Urothelium cell line (cell line): ENCODE measurements around the gene CXXC1.
"Not testable (repeated sequence)": the region's sequence is repeated elsewhere in the genome, so short reads cannot be mapped to it uniquely, and the experiment has no call there.

Source experiments
- DNase-seq: peaks from one replicate; pipeline ENCODE4 v3.0.0; 2011; ENCODE audit warnings: low spot score, mixed read lengths
- FAIRE-seq: peaks from 2 replicates; lab custom pipeline; 2011; peaks lifted over from hg19 to GRCh38; lab: Jason Lieb, UNC

The CXXC1 gene

GRCh38 chr18:50287441-50288347 lies at the start of gene CXXC1:
Gene CXXC1, minus strand, starts transcription at chr18:50287692. Its CDS starts 103 bp downstream, at chr18:50287589.
- peak; percentile 88 for DNase-seq
- peak; percentile 92 for FAIRE-seq

GRCh38 chr18:50334546-50335152 lies 47.2 kb upstream of the CXXC1 start:
- DNase-seq (no peak), FAIRE-seq (no peak)

GRCh38 chr18:50331691-50332090 lies 44.2 kb upstream of the CXXC1 start:
- DNase-seq = no peak
- FAIRE-seq = no peak

- no peak for FAIRE-seq
Observed at GRCh38 chr18:50330176-50330575, 42.7 kb upstream of the CXXC1 start.

GRCh38 chr18:50327983-50328382 lies 40.5 kb upstream of the CXXC1 start:
- FAIRE-seq = no peak
- no peak for DNase-seq

More at GRCh38 chr18:50330176-50330575, 42.7 kb upstream of the CXXC1 start:
- no peak for DNase-seq

- DNase-seq (no peak), FAIRE-seq (no peak)
Observed at GRCh38 chr18:50320719-50321118, 33.2 kb upstream of the CXXC1 start.

GRCh38 chr18:50315100-50315871 lies 27.8 kb upstream of the CXXC1 start:
- FAIRE-seq (no peak), DNase-seq (no peak)

GRCh38 chr18:50313873-50314460 lies 26.5 kb upstream of the CXXC1 start:
- no peak for FAIRE-seq

GRCh38 chr18:50313031-50313607 lies 25.6 kb upstream of the CXXC1 start:
- no peak for FAIRE-seq
- no peak for DNase-seq

More at GRCh38 chr18:50313873-50314460, 26.5 kb upstream of the CXXC1 start:
- no peak for DNase-seq

- FAIRE-seq (no peak), DNase-seq (no peak)
Observed at GRCh38 chr18:50312296-50313030, 25.0 kb upstream of the CXXC1 start.

- no peak for FAIRE-seq
- DNase-seq = no peak
Observed at GRCh38 chr18:50311650-50312049, 24.2 kb upstream of the CXXC1 start.

- FAIRE-seq (no peak), DNase-seq (no peak)
Observed at GRCh38 chr18:50310080-50310479, 22.6 kb upstream of the CXXC1 start.

- FAIRE-seq = not testable (repeated sequence)
Observed at GRCh38 chr18:50308851-50309250, 21.4 kb upstream of the CXXC1 start.

GRCh38 chr18:50307738-50308470 lies 20.4 kb upstream of the CXXC1 start:
- FAIRE-seq (no peak), DNase-seq (peak; percentile 91)

More at GRCh38 chr18:50308851-50309250, 21.4 kb upstream of the CXXC1 start:
- not testable (repeated sequence) for DNase-seq

- FAIRE-seq (no peak), DNase-seq (no peak)
Observed at GRCh38 chr18:50307400-50307737, 19.9 kb upstream of the CXXC1 start.

- FAIRE-seq = no peak
Observed at GRCh38 chr18:50306944-50307343, 19.5 kb upstream of the CXXC1 start.

GRCh38 chr18:50301074-50301473 lies 13.6 kb upstream of the CXXC1 start:
- DNase-seq = no peak
- no peak for FAIRE-seq

More at GRCh38 chr18:50306944-50307343, 19.5 kb upstream of the CXXC1 start:
- DNase-seq = no peak

GRCh38 chr18:50299626-50300388 lies 12.3 kb upstream of the CXXC1 start:
- DNase-seq = no peak
- FAIRE-seq = no peak
